A549 (cell line): ENCODE results near the gene GDF2. TPM values are rescaled to one million over a fixed set of nuclear protein-coding genes. Genes with fewer than 3 reads are reported as not detected.

Experiments
- ATAC-seq, 2 experiments: fragments of 200-7000 bp in 1 of 2; fragments of >200 bp in 1 of 2; cut with Nextera tagmentation in 1 of 2; cut with Tn5 transposase in 1 of 2; 3 replicates each; pipeline versions ENCODE4 v1.8.0 to v1.9.1; 2018 to 2020; ENCODE audit warnings: mild to moderate bottlenecking in 1 of 2, moderate library complexity in 1 of 2
- CTCF ChIA-PET: fragments of 300-600 bp; sonication (Branson Sonifier 250); formaldehyde crosslinking; extraction: SDS; loops from one replicate; lab custom pipeline; 2021; ENCODE audit warnings: antibody characterized with exemption, inconsistent platforms; lab: Yijun Ruan, JAX
- POLR2A ChIA-PET: fragments of 350-600 bp; formaldehyde crosslinking; extraction: SDS; loops from one replicate; lab custom pipeline; 2021; ENCODE audit warnings: antibody characterized with exemption, inconsistent platforms; lab: Yijun Ruan, JAX
- DNase-seq, 2 experiments: peaks; one replicate each; pipeline versions ENCODE4 v3.0.0 to v3.0.0-alpha.2; 2011 to 2016; ENCODE audit warnings: low read depth in 1 of 2, low spot score in 1 of 2
- FAIRE-seq: peaks from 2 replicates; lab custom pipeline; 2011; peaks lifted over from hg19 to GRCh38; lab: Jason Lieb, UNC
- H3K27ac ChIP-seq, 2 experiments: fragments of >200 bp; sonication (Bioruptor Twin); formaldehyde crosslinking; 3 replicates each; pipeline ENCODE4 v1.5.1; 2016 to 2017
- H3K4me1 ChIP-seq: fragments of >200 bp; sonication (Bioruptor Twin); formaldehyde crosslinking; 3 replicates; pipeline ENCODE4 v1.6.1; 2016
- H3K4me2 ChIP-seq: fragments of >200 bp; sonication (Bioruptor Twin); formaldehyde crosslinking; 3 replicates; pipeline ENCODE4 v1.6.1; 2016
- H3K4me3 ChIP-seq: fragments of >200 bp; sonication (Bioruptor Twin); formaldehyde crosslinking; 3 replicates; pipeline ENCODE4 v1.5.1; 2016
- H3K9me3 ChIP-seq: fragments of >200 bp; sonication (Bioruptor Twin); formaldehyde crosslinking; 3 replicates; pipeline ENCODE4 v1.6.1; 2016
- CBX8 ChIP-seq: fragments of 200-600 bp; sonication (generic); IDR thresholded peaks from 2 replicates; pipeline ENCODE4 v1.6.1; 2016
- CEBPB ChIP-seq, 2 experiments: fragments of >200 bp in 1 of 2; sonication (Bioruptor Twin) in 1 of 2; formaldehyde crosslinking in 1 of 2; IDR thresholded peaks; 2 replicates each; pipeline ENCODE4 v1.6.1; 2012 to 2016
- GATA3 ChIP-seq: IDR thresholded peaks from 2 replicates; pipeline ENCODE4 v1.6.1; 2012; ENCODE audit warnings: borderline replicate concordance
- HMGXB4 ChIP-seq: fragments of 250-450 bp; sonication (Bioruptor Pico); IDR thresholded peaks from 2 replicates; pipeline ENCODE4 v1.5.0; 2021; ENCODE audit warnings: mild to moderate bottlenecking, moderate library complexity, borderline replicate concordance
- JUN ChIP-seq, 2 experiments: fragments of >200 bp; sonication (Bioruptor Twin); formaldehyde crosslinking; IDR thresholded peaks; 2 replicates in 1 of 2; 3 replicates in 1 of 2; pipeline ENCODE4 v1.6.1; 2016 to 2017
- JUNB ChIP-seq: fragments of >200 bp; sonication (Bioruptor Twin); formaldehyde crosslinking; IDR thresholded peaks from 2 replicates; pipeline ENCODE4 v1.6.1; 2016
- MAX ChIP-seq: IDR thresholded peaks from 2 replicates; pipeline ENCODE4 v1.6.1; 2012
- POLR2A ChIP-seq: IDR thresholded peaks from 2 replicates; pipeline ENCODE4 v1.6.1; 2012; ENCODE audit warnings: mild to moderate bottlenecking, low read length
- POLR2AphosphoS2 ChIP-seq: conservative IDR thresholded peaks from 2 replicates; pipeline ENCODE4 v1.6.1; 2012; ENCODE audit warnings: low read length, improper control_type of control experiment, inconsistent platforms
- TP53 ChIP-seq: fragments of 250-450 bp; sonication (Bioruptor Pico); IDR thresholded peaks from 2 replicates; pipeline ENCODE4 v1.5.0; 2021; ENCODE audit warnings: mild to moderate bottlenecking, moderate library complexity
- WGBS: methylation state at CpG from one replicate; pipeline ENCODE4 v1.1.6; 2017; ENCODE audit errors: missing lambda C conversion rate; 5-methylcytosine and 5-hydroxymethylcytosine counted together
- polyA plus RNA-seq, 4 experiments: library from polyadenylated mRNA; depleted of rRNA in 3 of 4; stranded (reverse); fragments of >200 nt; fragmentation: RNase III in 1 of 4; extraction: RNeasy Plus Mini Kit Qiagen cat#74134 plus additional on column Dnase treatment in 1 of 4; gene quantifications; 2 replicates in 3 of 4; 3 replicates in 1 of 4; pipeline ENCODE4 v1.2.3, GENCODE V29; 2011 to 2017
- TF ChIP-seq, protein P1 (sequence below): fragments of >200 bp; sonication (Bioruptor Twin); formaldehyde crosslinking; IDR thresholded peaks from 3 replicates; pipeline ENCODE4 v1.5.1; 2016
- TF ChIP-seq, protein P2 (sequence below): fragments of 250-450 bp; sonication (Bioruptor Pico); IDR thresholded peaks from 2 replicates; pipeline ENCODE4 v1.5.0; 2020; ENCODE audit warnings: low read depth, mild to moderate bottlenecking, moderate library complexity
- TF ChIP-seq, protein P3 (sequence below): IDR thresholded peaks from 2 replicates; pipeline ENCODE4 v1.6.1; 2012
- TF ChIP-seq, protein P4 (sequence below): fragments of 200-600 bp; sonication (generic); IDR thresholded peaks from 2 replicates; pipeline ENCODE4 v1.6.1; 2016; ENCODE audit warnings: antibody characterized with exemption, mild to moderate bottlenecking, moderate library complexity
- TF ChIP-seq, protein P5 (sequence below): fragments of 450-650 bp; IDR thresholded peaks from 2 replicates; pipeline ENCODE4 v1.6.1; 2014; ENCODE audit warnings: antibody characterized with exemption

GDF2 gene
- polyA plus RNA-seq, 2 of the 4 experiments (the other 2 are of a cell fraction), result not detected

DNA sequence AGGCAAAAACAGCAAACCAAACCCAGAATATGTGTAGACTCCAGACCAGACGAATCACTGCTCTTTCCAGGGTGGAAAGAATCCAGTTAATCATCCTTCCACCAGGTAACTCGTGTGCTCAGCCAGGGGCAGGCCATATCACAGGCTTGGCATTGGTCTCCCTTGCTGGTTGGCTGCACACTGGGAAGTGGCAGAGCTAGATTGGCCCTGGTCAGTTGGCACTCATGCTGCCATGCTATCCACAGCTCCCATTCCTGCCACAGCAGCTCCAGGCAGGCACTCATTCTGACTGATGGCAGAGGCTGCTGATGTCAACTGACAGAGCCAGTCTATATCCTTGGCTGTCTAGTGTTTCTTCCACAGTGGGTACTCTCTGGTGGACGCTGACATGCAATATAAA, 31.9 kb upstream of the GDF2 start:
- CTCF ChIA-PET, result interaction anchor here (1.1 to 1.5 kb wide), 3 partner anchors 14 to 291 kb away, joined by 3 to 4 read pairs (median 4); no protein-coding TSS in a partner anchor
- DNase-seq, result no peak
- ATAC-seq, result no peak

DNA sequence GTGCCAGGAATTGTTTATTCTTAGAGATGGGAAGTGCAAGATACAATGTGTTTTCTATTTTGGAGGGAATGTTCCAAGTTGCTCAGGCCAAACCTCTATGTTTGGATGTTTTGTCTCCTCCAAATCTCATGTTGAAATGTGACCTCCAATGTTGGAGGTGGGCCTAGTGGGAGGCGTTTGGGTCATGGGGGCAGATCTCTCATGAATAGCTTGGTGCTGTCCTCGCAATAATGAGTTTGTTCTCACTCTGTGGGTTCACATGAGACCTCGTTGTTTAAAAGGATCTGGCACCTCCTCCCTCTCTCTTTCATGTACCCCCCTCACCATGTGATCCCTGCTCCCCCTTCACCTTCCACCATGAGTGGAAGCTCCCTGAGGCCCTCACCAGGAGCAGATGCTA, 30.6 kb upstream of the GDF2 start:
- no peak overlapping the region for H3K27ac ChIP-seq
- DNase-seq, result no peak
- H3K9me3 ChIP-seq, result no peaks in the 10 kb centered on the region
- TF ChIP-seq, protein P1, sequence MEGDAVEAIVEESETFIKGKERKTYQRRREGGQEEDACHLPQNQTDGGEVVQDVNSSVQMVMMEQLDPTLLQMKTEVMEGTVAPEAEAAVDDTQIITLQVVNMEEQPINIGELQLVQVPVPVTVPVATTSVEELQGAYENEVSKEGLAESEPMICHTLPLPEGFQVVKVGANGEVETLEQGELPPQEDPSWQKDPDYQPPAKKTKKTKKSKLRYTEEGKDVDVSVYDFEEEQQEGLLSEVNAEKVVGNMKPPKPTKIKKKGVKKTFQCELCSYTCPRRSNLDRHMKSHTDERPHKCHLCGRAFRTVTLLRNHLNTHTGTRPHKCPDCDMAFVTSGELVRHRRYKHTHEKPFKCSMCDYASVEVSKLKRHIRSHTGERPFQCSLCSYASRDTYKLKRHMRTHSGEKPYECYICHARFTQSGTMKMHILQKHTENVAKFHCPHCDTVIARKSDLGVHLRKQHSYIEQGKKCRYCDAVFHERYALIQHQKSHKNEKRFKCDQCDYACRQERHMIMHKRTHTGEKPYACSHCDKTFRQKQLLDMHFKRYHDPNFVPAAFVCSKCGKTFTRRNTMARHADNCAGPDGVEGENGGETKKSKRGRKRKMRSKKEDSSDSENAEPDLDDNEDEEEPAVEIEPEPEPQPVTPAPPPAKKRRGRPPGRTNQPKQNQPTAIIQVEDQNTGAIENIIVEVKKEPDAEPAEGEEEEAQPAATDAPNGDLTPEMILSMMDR, result no peak
- TF ChIP-seq POLR2AphosphoS2, result no peak
- H3K4me3 ChIP-seq, result no peak overlapping the region
- no peak overlapping the region for H3K4me2 ChIP-seq
- POLR2A ChIA-PET, result no interaction called here
- ATAC-seq, result no peak
- CTCF ChIA-PET, result interaction anchor here (1.0 to 1.1 kb wide), 2 partner anchors 13 to 292 kb away, joined by 3 read pairs; no protein-coding TSS in a partner anchor
- no peak for FAIRE-seq
- 4% methylated on average over 3 of the region's 3 CpGs for WGBS
- H3K4me1 ChIP-seq, result no peaks in the 10 kb centered on the region

More for the DNA sequence above, 31.9 kb upstream of the GDF2 start:
- Histone ChIP-seq H3K4me3 (no peak overlapping the region), H3K4me1 (no peaks in the 10 kb centered on the region), H3K4me2 (no peak overlapping the region), H3K9me3 (no peaks in the 10 kb centered on the region), H3K27ac (no peak overlapping the region)
- WGBS, result 12% methylated on average over 3 of the region's 3 CpGs
- FAIRE-seq, result no peak
- POLR2A ChIA-PET, result no interaction called here
- TF ChIP-seq TP53 (CRISPR knock-in tag) (no peak), POLR2A (no peak), JUN (IDR thresholded peaks at IDR 0.05) (no peak), MAX (no peak), CBX8 (no peak), HMGXB4 (CRISPR knock-in tag) (no peak), GATA3 (no peak), JUNB (no peak), CEBPB (IDR thresholded peaks at IDR 0.05) (no peak)
- TF ChIP-seq, protein P2, sequence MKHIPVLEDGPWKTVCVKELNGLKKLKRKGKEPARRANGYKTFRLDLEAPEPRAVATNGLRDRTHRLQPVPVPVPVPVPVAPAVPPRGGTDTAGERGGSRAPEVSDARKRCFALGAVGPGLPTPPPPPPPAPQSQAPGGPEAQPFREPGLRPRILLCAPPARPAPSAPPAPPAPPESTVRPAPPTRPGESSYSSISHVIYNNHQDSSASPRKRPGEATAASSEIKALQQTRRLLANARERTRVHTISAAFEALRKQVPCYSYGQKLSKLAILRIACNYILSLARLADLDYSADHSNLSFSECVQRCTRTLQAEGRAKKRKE (CRISPR knock-in tag), result no peak
- TF ChIP-seq, protein P3, sequence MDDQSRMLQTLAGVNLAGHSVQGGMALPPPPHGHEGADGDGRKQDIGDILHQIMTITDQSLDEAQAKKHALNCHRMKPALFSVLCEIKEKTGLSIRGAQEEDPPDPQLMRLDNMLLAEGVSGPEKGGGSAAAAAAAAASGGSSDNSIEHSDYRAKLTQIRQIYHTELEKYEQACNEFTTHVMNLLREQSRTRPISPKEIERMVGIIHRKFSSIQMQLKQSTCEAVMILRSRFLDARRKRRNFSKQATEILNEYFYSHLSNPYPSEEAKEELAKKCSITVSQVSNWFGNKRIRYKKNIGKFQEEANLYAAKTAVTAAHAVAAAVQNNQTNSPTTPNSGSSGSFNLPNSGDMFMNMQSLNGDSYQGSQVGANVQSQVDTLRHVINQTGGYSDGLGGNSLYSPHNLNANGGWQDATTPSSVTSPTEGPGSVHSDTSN, result no peak
- TF ChIP-seq, protein P4, sequence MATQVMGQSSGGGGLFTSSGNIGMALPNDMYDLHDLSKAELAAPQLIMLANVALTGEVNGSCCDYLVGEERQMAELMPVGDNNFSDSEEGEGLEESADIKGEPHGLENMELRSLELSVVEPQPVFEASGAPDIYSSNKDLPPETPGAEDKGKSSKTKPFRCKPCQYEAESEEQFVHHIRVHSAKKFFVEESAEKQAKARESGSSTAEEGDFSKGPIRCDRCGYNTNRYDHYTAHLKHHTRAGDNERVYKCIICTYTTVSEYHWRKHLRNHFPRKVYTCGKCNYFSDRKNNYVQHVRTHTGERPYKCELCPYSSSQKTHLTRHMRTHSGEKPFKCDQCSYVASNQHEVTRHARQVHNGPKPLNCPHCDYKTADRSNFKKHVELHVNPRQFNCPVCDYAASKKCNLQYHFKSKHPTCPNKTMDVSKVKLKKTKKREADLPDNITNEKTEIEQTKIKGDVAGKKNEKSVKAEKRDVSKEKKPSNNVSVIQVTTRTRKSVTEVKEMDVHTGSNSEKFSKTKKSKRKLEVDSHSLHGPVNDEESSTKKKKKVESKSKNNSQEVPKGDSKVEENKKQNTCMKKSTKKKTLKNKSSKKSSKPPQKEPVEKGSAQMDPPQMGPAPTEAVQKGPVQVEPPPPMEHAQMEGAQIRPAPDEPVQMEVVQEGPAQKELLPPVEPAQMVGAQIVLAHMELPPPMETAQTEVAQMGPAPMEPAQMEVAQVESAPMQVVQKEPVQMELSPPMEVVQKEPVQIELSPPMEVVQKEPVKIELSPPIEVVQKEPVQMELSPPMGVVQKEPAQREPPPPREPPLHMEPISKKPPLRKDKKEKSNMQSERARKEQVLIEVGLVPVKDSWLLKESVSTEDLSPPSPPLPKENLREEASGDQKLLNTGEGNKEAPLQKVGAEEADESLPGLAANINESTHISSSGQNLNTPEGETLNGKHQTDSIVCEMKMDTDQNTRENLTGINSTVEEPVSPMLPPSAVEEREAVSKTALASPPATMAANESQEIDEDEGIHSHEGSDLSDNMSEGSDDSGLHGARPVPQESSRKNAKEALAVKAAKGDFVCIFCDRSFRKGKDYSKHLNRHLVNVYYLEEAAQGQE, result no peak
- TF ChIP-seq, protein P5, sequence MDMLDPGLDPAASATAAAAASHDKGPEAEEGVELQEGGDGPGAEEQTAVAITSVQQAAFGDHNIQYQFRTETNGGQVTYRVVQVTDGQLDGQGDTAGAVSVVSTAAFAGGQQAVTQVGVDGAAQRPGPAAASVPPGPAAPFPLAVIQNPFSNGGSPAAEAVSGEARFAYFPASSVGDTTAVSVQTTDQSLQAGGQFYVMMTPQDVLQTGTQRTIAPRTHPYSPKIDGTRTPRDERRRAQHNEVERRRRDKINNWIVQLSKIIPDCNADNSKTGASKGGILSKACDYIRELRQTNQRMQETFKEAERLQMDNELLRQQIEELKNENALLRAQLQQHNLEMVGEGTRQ, result no peak
